HG02870 (cell line): Measurements from ENCODE around the gene VENTX.
A peak's percentile ranks its signal among the peaks of the same experiment; 100 is the strongest.
"Not testable (repeated sequence)": the region's sequence is repeated elsewhere in the genome, so short reads cannot be mapped to it uniquely, and the experiment has no call there.

ENCODE experiments used
- ATAC-seq: cut with Tn5 transposase; IDR thresholded peaks from one replicate; pipeline ENCODE4 v1.9.1; 2021; ENCODE audit warnings: mild to moderate bottlenecking, moderate library complexity; ENCODE audit not compliant: unreplicated experiment

Gene VENTX

GRCh38 chr10:133234796-133235195 lies 2.9 kb upstream of the VENTX start:
- not testable (repeated sequence) for ATAC-seq

- ATAC-seq = no peak
Measured at GRCh38 chr10:133235265-133235855, 2.3 kb upstream of the VENTX start.

- ATAC-seq = no peak
Measured at GRCh38 chr10:133235932-133236331, 1.7 kb upstream of the VENTX start.

GRCh38 chr10:133236401-133237240 lies 1.0 kb upstream of the VENTX start:
- no peak for ATAC-seq

GRCh38 chr10:133237241-133237587 lies 441 bp upstream of the VENTX start:
- no peak for ATAC-seq

GRCh38 chr10:133238466-133238804 lies 780 bp downstream of the VENTX start:
- ATAC-seq = no peak

- ATAC-seq = no peak
Measured at GRCh38 chr10:133239990-133240389, 2.3 kb downstream of the VENTX start.

GRCh38 chr10:133241501-133242205 lies 4.0 kb downstream of the VENTX start:
- peak; percentile 58 for ATAC-seq

GRCh38 chr10:133242611-133243356 lies 5.1 kb downstream of the VENTX start:
- ATAC-seq = no peak

- ATAC-seq = no peak
Measured at GRCh38 chr10:133243593-133243992, 5.9 kb downstream of the VENTX start.

GRCh38 chr10:133245439-133246235 lies 8.0 kb downstream of the VENTX start:
- no peak for ATAC-seq

- ATAC-seq = no peak
Measured at GRCh38 chr10:133246236-133246626, 8.6 kb downstream of the VENTX start.

GRCh38 chr10:133247681-133248333 lies 10.2 kb downstream of the VENTX start:
- no peak for ATAC-seq

- ATAC-seq = no peak
Measured at GRCh38 chr10:133248334-133248715, 10.7 kb downstream of the VENTX start.

GRCh38 chr10:133249094-133249780 lies 11.6 kb downstream of the VENTX start:
- ATAC-seq = no peak

- no peak for ATAC-seq
Measured at GRCh38 chr10:133249975-133250754, 12.5 kb downstream of the VENTX start.

- no peak for ATAC-seq
Measured at GRCh38 chr10:133251388-133252222, 13.9 kb downstream of the VENTX start.

- ATAC-seq = no peak
Measured at GRCh38 chr10:133252223-133252552, 14.5 kb downstream of the VENTX start.
